ENCODE measurements around the gene PEX11A.

Gene PEX11A

DNA sequence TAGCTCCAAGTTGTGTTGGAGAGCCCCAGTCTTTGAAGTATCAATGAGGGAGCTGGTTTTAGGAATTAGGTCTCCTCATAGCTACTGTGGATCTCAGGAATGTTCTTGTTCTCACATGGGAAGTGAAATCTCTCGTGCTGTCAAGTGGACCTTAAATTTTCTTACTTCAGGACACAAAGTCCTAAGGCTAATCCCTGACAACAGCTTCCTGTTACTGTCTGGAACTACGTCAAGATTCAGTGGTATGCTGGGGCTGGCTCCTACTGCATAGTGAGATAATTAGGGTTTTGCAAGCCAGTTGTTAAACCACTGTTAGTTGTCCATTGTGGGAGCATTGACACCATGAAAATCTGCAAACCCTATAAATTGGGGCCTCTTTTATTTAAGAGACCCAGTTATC, 37.7 kb upstream of the PEX11A start:
- in situ Hi-C loops (cut with HindIII; ENCODE audit: low pct_ligation_motif_present, low sequenced_read_pairs): no loop called here
- Histone ChIP-seq H3K27me3 (replicated peaks) (peaks cover 4% of the 10 kb centered on the region), H3K36me3 (replicated peaks) (no peaks in the 10 kb centered on the region), H3K27ac (no peak overlapping the region), H3K4me3 (ENCODE audit: low read depth, low read length) (no peak overlapping the region)
- TF ChIP-seq, protein P1, sequence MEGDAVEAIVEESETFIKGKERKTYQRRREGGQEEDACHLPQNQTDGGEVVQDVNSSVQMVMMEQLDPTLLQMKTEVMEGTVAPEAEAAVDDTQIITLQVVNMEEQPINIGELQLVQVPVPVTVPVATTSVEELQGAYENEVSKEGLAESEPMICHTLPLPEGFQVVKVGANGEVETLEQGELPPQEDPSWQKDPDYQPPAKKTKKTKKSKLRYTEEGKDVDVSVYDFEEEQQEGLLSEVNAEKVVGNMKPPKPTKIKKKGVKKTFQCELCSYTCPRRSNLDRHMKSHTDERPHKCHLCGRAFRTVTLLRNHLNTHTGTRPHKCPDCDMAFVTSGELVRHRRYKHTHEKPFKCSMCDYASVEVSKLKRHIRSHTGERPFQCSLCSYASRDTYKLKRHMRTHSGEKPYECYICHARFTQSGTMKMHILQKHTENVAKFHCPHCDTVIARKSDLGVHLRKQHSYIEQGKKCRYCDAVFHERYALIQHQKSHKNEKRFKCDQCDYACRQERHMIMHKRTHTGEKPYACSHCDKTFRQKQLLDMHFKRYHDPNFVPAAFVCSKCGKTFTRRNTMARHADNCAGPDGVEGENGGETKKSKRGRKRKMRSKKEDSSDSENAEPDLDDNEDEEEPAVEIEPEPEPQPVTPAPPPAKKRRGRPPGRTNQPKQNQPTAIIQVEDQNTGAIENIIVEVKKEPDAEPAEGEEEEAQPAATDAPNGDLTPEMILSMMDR (IDR thresholded peaks at IDR 0.05; ENCODE audit: low read depth, low read length, missing control alignments): no peak
- no peak for DNase-seq

- Histone ChIP-seq H3K27ac (no peak overlapping the region), H3K4me3 (ENCODE audit: low read depth, low read length) (no peak overlapping the region), H3K27me3 (replicated peaks) (no peaks in the 10 kb centered on the region), H3K36me3 (replicated peaks) (no peaks in the 10 kb centered on the region)
- no peak for DNase-seq
- in situ Hi-C loops (cut with HindIII; ENCODE audit: low pct_ligation_motif_present, low sequenced_read_pairs): no loop called here
- TF ChIP-seq, protein P1 (IDR thresholded peaks at IDR 0.05; ENCODE audit: low read depth, low read length, missing control alignments): no peak
Measured at GRCh38 chr15:89725064-89725463, 34.5 kb upstream of the PEX11A start.

- Histone ChIP-seq H3K36me3 (replicated peaks) (no peaks in the 10 kb centered on the region), H3K27ac (no peak overlapping the region), H3K27me3 (replicated peaks) (no peaks in the 10 kb centered on the region), H3K4me3 (ENCODE audit: low read depth, low read length) (no peak overlapping the region)
- in situ Hi-C loops (cut with HindIII; ENCODE audit: low pct_ligation_motif_present, low sequenced_read_pairs): no loop called here
- TF ChIP-seq, protein P1 (IDR thresholded peaks at IDR 0.05; ENCODE audit: low read depth, low read length, missing control alignments): no peak
- DNase-seq: no peak
Measured at GRCh38 chr15:89724621-89725020, 34.1 kb upstream of the PEX11A start.

DNA sequence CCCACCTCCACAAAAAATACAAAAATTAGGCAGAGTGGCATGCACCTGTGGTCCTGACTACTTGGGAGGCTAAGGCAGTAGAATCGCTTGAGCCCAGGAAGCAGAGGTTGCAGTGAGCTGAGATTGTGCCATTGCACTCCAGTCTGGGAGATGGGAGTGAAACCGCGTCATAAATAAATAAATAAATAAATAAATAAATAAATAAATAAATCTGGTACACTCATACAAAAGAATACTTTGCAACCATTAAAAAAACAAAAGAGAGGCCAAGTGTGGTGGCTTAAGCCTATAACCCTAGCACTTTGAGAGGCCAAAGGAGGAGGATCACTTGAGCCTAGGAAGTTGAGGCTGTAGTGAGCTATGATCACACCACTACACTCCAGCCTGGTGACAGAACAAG, 32.5 kb upstream of the PEX11A start:
- DNase-seq: no peak
- no peak overlapping the region for H3K27ac ChIP-seq
- H3K27me3 ChIP-seq (replicated peaks): no peaks in the 10 kb centered on the region
- H3K36me3 ChIP-seq (replicated peaks): no peaks in the 10 kb centered on the region
- no peak overlapping the region for H3K4me3 ChIP-seq (ENCODE audit: low read depth, low read length)
- TF ChIP-seq, protein P1 (IDR thresholded peaks at IDR 0.05; ENCODE audit: low read depth, low read length, missing control alignments): no peak
- in situ Hi-C loops (cut with HindIII; ENCODE audit: low pct_ligation_motif_present, low sequenced_read_pairs): no loop called here

GRCh38 chr15:89714775-89715174, 24.2 kb upstream of the PEX11A start:
- no peaks in the 10 kb centered on the region for H3K36me3 ChIP-seq (replicated peaks)
- TF ChIP-seq, protein P1 (IDR thresholded peaks at IDR 0.05; ENCODE audit: low read depth, low read length, missing control alignments): no peak
- in situ Hi-C loops (cut with HindIII; ENCODE audit: low pct_ligation_motif_present, low sequenced_read_pairs): no loop called here
- H3K4me3 ChIP-seq (ENCODE audit: low read depth, low read length): no peak overlapping the region
- no peak overlapping the region for H3K27ac ChIP-seq
- no peaks in the 10 kb centered on the region for H3K27me3 ChIP-seq (replicated peaks)
- no peak for DNase-seq

DNA sequence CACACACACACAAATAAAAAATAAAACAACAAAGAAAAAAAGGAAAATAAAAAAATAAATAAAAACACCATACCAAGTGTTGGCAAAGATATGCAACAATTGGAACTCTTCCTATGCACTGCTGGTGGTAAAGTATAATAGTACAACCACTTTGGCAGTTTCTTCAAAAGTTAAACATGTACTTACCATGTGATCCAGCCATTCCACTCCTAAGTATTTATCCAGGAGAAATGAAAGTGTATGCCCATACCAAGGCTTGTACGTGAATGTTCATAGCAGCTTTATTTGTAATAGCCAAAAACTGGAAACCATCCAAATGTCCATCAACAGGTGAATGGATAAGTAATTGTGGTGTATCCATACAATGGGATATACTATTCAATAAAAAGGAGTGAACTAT, 17.0 kb upstream of the PEX11A start:
- Histone ChIP-seq H3K36me3 (replicated peaks) (no peaks in the 10 kb centered on the region), H3K27me3 (replicated peaks) (no peaks in the 10 kb centered on the region), H3K4me3 (ENCODE audit: low read depth, low read length) (no peak overlapping the region), H3K27ac (no peak overlapping the region)
- in situ Hi-C loops (cut with HindIII; ENCODE audit: low pct_ligation_motif_present, low sequenced_read_pairs): no loop called here
- DNase-seq: no peak
- TF ChIP-seq, protein P1 (IDR thresholded peaks at IDR 0.05; ENCODE audit: low read depth, low read length, missing control alignments): no peak
